Bronchial epithelial cell (primary cell): ENCODE measurements around the gene CACNA2D4. TPM values are rescaled to one million over a fixed set of nuclear protein-coding genes. Genes with fewer than 3 reads are reported as not detected.

ENCODE experiments used
- DNase-seq: peaks from one replicate; pipeline ENCODE4 v3.0.0-alpha.2; 2010; ENCODE audit warnings: low read depth
- FAIRE-seq: peaks from 2 replicates; lab custom pipeline; 2011; peaks lifted over from hg19 to GRCh38; lab: Jason Lieb, UNC
- H3K27me3 ChIP-seq: 2 replicates; pipeline ENCODE4 v1.5.1; 2011; ENCODE audit warnings: low read length; ENCODE audit not compliant: control insufficient read depth, insufficient read depth
- H3K36me3 ChIP-seq: 2 replicates; pipeline ENCODE4 v1.5.1; 2011; ENCODE audit warnings: low read length; ENCODE audit not compliant: control insufficient read depth, insufficient read depth
- H3K4me3 ChIP-seq: 2 replicates; pipeline ENCODE4 v1.5.1; 2011; ENCODE audit warnings: mild to moderate bottlenecking, low read depth, low read length, control low read depth
- CTCF ChIP-seq: IDR thresholded peaks from 2 replicates; pipeline ENCODE4 v1.5.1; 2011; ENCODE audit warnings: mild to moderate bottlenecking, moderate library complexity, low read length, control low read depth, inconsistent platforms; ENCODE audit not compliant: insufficient read depth, severe bottlenecking
- total RNA-seq: library from RNA; depleted of rRNA; stranded (reverse); fragments of >200 nt; gene quantifications from 2 replicates; pipeline ENCODE4 v1.2.1, GENCODE V29; 2014

CACNA2D4 gene
- total RNA-seq, 1 donor from 2014 or later = not detected

GRCh38 chr12:1872001-1872400 lies 46.5 kb downstream of the CACNA2D4 start:
- no peak overlapping the region for H3K4me3 ChIP-seq
- DNase-seq (no peak), FAIRE-seq (no peak)
- no peaks in the 10 kb centered on the region for H3K36me3 ChIP-seq
- no peaks in the 10 kb centered on the region for H3K27me3 ChIP-seq
- no peak for TF ChIP-seq CTCF

- DNase-seq = no peak
- no peak for TF ChIP-seq CTCF
These were observed 47.2 kb downstream of the CACNA2D4 start for GRCh38 chr12:1870998-1871917.

GRCh38 chr12:1870086-1870485 lies 48.4 kb downstream of the CACNA2D4 start:
- TF ChIP-seq CTCF = no peak
- H3K27me3 ChIP-seq = no peaks in the 10 kb centered on the region
- no peak for DNase-seq
- FAIRE-seq = no peak
- H3K36me3 ChIP-seq = no peaks in the 10 kb centered on the region
- no peak overlapping the region for H3K4me3 ChIP-seq

More at GRCh38 chr12:1870998-1871917, 47.2 kb downstream of the CACNA2D4 start:
- peak; percentile 100 for FAIRE-seq
- Histone ChIP-seq H3K27me3 (no peaks in the 10 kb centered on the region), H3K4me3 (no peak overlapping the region), H3K36me3 (no peaks in the 10 kb centered on the region)

GRCh38 chr12:1869145-1869544 lies 49.3 kb downstream of the CACNA2D4 start:
- Histone ChIP-seq H3K4me3 (no peak overlapping the region), H3K36me3 (no peaks in the 10 kb centered on the region), H3K27me3 (no peaks in the 10 kb centered on the region)
- no peak for DNase-seq
- FAIRE-seq = peak; percentile 28
- TF ChIP-seq CTCF = no peak

- no peak for FAIRE-seq
- no peak for DNase-seq
- Histone ChIP-seq H3K36me3 (no peaks in the 10 kb centered on the region), H3K27me3 (no peaks in the 10 kb centered on the region), H3K4me3 (no peak overlapping the region)
- no peak for TF ChIP-seq CTCF
These were observed 53.1 kb downstream of the CACNA2D4 start for GRCh38 chr12:1865284-1865866.
